ENCODE measurements around the gene DUSP16.
"Not testable (repeated sequence)": the region's sequence is repeated elsewhere in the genome, so short reads cannot be mapped to it uniquely, and the experiment has no call there.

Gene DUSP16

DNA sequence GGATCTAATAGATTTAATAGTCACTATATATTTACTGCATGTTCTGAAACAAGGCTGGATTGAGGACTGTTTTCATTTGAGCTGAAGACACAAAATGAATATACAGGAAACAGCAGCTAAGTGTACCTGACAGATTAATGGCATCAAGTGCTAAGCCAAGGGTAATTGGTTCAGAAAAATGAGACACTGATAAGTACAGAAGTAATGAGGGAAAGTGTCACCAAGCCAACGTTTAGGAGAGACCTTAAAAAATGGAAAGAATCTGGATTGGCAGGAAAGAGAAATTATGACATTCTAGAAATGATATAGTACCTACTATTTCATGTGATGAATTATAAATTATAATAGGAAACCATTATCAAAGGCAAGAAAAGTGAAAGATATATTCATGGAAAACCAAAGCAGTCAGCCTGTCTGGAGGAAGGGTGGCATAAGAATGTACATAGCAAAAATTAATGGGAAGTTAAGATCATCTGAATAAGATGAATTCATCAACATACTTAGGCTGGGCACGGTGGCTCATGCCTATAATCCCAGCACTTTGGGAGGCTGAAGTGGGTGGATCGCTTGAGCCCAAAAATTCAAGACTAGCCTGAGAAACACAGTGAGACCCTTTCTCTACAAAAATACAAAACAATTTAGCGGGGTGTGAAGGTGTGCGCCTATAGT lies 21.0 kb upstream of the DUSP16 start:
- no peak for DNase-seq (ENCODE audit: low spot score)

DNA sequence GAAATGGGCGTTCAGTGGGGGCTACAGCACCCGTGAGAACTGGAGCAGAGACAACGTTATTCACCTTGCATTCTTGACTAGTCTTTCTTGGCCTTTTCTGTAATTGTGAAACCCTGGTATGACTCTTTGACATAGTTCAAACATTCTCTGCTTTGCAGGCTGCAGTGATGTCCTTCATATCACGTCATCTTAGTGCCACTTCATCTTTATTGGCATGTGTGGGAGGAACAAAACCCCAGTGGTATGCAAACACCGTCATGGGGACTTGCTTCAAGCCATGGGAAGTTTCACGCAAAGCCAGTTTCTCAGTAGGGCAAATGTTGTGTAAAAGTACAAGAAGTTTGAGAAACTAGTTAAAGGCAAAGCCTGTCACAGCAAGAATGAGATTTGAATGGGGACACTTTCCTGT lies 20.2 kb upstream of the DUSP16 start:
- no peak for DNase-seq (ENCODE audit: low spot score)

DNA sequence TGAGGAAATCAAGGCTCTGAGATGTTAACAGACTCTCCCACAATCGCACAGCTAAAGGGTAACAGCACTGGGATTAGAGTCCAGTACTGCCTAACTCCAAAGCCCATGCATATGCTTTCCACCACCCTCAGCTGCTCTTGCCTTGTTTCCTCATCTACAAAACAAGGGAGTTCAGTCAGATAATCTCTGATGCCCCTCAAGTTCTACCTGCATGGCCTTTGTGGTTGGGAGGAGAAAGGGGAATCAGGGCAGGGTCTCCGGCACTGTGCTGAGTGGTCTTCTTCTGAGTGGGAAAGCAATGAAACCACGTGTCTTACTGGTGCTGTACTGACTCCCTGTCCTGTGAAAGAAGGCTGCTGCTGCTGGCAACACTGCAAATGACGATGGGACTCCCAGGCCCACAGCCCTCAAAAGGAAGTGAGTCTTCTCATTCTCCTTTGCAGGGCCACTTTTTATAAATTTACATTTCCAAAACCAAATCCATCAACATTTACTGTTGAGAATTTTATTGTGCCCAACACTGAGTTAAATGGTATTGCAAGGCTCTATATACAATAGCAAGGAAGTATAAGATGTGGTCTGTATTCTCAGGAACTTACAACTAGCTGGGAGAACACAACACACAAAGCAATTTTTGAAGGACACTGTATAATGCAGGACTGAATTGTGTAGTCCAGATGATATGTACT lies 19.7 kb upstream of the DUSP16 start:
- no peak for DNase-seq (ENCODE audit: low spot score)

DNA sequence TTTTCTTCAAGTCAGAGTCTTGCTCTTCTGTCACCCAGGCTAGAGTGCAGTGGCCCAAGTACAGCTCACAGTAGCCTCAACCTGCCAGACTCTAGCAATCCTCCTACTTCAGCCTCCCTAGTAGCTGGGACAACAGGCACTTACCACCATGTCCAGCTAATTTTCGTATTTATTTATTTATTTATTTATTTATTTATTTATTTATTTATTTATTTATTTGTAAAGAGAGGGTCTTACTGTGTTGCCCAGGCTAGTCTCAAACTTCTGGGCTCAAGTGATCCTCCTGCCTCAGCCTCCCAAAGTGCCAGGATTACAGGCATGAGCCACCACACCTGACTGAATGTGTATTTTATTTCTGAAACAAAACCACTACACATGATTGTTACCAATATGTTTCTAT lies 18.1 kb upstream of the DUSP16 start:
- not testable (repeated sequence) for DNase-seq (ENCODE audit: low spot score)

DNA sequence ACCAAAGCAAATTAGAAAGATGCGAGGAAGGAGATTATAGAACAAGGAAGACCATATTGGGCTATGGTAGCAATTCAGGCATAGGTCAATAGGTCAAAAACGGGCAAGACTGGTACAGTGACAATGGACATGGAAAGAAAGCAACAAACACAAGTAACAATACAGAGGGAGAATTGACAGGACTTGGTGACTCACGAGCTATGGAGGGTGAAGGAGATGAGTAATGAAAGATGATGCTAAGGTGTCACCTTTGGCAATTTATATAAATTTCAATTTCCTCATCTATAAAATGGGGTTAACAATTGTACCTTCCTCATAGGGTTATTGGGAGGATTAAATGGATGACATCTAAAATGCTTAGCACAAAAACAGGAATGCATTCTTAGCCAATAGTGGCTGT lies 15.1 kb upstream of the DUSP16 start:
- DNase-seq (ENCODE audit: low spot score) = no peak

DNA sequence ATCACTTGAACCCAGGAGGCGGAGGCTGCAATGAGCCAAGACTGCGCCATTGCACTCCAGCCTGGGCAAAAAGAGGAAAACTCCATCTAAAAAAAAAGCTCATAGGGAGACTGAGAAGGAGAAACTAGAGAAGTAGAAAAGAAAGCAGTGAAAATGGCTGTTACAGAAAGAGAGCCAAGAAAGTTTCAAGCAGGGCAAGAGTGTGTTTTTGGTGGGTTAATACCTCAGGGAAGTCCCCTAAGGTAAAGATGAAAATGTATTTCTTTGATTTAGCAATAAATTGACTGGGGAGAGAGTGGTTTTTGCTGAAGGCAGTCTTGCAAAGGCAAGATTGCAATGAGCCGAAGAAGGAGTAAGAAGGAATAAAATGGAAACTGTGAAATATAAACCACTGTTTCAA lies 10.0 kb upstream of the DUSP16 start:
- no peak for DNase-seq (ENCODE audit: low spot score)

DNA sequence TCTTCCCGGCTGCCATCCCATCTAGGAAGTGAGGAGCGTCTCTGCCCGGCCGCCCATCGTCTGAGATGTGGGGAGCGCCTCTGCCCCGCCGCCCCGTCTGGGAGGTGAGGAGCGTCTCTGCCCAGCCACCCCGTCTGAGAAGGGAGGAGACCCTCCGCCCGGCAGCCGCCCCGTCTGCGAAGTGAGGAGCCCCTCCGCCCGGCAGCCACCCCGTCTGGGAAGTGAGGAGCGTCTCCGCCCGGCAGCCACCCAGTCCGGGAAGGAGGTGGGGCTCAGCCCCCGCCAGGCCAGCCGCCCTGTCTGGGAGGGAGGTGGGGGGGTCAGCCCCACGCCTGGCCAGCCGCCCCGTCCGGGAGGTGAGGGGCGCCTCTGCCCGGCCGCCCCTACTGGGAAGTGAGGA lies 3.3 kb upstream of the DUSP16 start:
- DNase-seq (ENCODE audit: low spot score) = not testable (repeated sequence)

DNA sequence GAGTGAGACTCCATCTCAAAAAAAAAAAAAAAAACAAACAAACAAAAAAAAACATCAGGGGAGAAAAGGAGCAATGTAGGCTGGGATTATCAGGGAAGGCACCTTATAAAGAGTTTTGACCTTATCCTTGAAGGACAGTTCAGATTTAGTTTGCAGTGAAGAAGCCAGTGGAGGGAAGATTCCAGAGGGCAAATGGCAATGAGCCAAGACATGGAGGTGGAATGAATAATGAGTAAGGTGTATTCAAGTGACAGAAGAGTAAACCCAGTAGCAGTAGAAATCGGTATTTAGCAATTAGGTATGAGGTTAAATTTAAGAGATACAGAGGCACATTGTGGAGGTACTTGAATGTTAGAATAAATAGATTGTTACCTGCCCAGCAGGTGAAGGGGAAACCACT lies 2.2 kb upstream of the DUSP16 start:
- peak; percentile 25 for DNase-seq (ENCODE audit: low spot score)

DNA sequence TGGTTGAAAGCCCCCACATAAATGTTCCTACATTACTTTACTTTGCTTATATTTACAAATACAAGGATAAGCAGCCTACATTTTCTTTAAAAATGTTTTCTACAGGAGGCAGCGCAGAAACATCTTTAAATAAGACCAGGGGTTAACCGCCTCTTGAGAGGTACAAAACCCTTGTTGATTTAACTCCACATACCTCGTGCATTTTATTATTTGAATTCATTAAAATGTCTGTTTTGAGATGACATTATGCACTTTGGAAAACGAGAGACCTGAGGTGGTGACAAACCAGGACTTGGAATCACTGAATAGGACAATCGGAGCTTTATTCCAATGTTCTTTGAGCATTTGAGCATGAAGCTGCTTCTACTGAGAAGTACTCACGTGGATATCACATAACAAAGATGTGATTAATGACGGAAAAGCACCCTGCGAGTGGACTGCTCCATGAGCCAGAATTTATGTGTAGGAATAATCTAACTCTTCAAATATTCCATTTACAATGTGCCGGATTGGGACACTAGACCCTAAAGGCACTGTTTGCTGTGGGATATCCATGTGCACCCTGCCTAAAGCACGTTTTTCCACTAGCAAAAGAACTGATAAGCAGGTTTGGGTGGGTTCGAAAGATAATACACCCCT lies 746 bp upstream of the DUSP16 start:
- DNase-seq (ENCODE audit: low spot score) = peak; percentile 16

DNA sequence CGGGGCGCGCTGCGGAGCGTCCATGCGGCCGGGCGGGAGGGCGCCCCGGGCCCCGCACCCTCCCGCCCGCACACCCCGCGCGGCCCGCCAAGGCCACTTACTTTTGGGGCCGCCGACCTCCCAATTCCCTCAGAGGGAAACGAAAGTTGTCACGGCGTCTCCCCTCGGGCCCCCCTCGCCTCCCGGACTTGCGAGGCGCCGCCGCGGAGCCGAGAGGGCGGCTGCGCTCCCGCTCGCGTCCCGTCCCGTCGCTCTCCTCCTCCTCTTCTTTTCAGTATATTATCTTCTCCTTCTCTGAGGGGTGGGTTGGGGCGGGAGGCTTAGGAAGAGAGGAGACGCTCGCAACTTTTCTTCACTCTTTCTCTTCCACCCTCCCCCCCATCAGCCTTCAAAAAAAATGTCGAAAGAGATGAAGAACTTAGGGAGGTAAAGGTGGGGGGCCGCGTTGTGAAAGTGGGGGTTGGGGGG lies 613 bp downstream of the DUSP16 start:
- peak; percentile 32 for DNase-seq (ENCODE audit: low spot score)

DNA sequence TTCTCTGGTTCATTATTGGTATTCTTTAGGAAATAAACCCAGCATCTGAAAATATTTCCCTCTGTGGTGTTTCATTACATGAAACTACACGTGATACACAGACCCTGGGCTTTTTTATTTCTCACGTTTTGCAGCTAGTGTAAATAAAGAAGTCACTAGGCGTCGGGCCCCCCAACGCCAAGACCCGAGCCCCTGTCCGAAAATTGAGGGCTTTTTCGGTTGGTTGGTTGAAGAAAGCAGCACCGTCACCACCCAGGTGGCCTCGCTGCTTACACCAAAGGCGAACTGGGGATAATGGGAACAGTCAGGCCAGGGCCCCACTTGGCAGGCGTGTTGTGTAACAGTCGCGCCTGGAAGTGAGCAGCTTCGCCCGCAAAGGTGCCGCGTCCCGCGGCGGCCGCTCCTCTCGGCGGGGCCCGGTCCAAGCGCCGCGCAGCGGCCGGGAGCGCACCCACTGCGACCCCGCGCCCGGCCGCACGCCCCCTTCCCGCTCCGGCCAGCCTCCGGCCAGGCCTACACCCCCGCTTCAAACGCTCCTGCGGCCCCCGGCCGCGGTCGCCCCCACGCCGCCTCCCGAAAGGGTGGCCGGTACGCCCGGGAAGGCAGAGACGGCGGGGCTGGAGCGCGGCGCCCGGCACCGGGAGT lies 1.2 kb downstream of the DUSP16 start:
- peak; percentile 65 for DNase-seq (ENCODE audit: low spot score)

DNA sequence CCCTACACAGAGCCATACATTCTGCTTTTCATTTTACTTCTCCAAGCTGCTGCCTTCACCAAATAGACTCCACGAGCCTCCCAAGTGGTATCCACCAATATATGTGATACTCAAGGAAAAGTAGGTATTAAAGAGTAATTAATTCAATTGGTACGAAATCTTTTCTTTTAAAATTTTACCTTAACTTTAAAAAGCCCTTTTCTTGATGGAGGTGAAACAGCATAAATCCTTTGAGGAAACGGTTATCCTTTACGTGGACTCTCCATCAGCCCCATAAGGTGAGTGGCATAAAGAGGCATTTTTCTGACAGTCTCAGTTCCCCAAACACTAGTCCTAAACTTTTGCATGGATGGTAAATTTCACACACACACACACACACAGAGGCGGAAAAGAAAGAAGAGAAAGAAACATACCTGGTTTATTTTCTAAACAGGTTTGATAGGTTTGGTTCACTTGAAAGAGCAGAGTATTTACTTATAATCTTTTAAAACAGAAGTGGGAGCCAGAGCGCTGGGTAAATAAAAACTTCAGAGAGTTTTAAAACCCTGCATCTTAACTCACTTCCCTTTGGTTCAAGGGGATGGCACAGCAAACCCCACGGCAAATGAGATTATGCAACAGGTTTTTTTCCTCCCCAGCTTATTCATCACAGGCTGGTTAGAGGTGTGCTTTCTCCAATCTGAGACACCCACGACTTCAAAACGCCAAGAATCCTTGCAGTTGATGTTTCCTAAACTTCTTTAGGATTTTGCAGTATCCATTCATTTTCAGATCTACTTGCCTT lies 1.9 kb downstream of the DUSP16 start:
- DNase-seq (ENCODE audit: low spot score) = peak; percentile 80

DNA sequence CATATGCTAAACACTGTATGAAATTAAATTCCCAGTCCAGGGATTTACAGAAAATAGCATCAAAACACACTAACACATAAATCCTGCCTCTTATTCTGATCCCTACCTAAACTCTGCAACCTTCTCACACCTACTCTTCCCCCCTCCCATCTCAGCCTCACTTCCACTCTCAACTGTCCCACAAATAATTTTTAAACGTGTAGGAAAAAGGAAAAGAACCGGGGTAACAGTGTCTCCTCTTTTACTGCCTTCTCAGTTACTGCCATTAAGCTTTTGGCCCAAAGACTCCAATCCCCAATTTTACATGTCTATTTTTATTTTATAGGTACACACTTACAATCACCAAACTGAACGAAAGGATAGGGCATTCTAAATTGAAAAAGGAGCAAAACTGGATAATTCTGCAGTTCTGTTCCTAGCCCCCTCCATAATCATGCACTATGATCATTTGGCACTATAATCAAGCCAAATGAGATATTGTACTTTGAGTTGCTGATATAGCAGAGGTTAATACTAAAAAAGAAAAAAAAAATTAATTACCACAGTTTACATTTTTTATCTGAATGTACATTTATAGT lies 2.9 kb downstream of the DUSP16 start:
- no peak for DNase-seq (ENCODE audit: low spot score)

DNA sequence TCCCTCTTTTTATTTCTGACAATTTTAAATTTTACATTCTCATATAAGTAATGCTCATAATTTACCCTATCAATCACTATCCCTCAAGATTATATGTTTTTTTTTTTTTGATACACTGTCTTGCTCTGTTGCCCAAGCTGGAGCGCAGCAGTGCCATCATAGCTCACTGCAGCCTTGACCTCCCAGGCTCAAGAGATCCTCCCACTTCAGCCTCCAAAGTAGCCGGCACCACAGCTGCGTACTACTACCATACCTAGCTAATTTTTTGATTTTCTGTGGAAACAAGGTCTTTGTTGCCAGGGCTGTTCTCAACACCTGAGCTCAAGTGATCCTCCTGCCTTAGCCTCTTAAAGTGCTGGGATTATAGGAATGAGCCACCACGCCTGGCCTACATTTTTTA lies 4.4 kb downstream of the DUSP16 start:
- DNase-seq (ENCODE audit: low spot score) = no peak

DNA sequence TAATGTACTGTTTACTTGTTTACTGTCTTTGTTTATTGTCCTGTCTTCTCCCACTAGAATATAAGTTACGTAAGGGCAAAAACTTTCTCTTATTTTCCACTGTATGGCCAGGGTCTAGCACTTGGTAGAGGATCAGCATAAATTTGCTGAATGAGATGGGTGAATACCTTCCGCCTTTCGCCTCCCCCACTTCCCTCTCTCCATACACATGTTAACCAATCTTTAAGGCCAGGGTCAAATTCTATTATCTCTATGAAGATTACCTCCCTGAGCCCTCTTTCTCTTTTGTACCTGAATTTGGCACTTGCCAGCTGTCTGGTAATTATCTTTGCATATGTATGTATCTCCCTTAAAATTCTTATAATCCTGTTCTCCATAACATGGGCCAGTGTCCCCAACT lies 4.9 kb downstream of the DUSP16 start:
- DNase-seq (ENCODE audit: low spot score) = no peak

DNA sequence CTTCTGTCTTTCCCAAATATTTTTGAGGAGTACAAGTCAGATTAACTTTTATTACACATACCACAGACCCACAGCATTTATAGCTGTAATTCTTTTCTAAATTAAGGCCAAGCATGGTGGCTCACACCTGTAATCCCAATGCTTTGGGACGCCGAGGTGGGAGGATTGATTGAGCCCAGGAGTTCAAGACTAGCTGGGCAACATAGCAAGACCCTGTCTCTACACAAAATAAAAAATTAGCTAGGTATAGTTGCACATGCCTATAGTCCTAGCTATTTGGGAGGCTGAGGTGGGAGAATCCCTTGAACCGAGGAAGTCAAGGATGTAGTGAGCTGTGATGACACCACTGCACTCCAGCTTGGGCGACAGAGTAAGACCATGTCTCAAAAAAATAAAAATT lies 7.0 kb downstream of the DUSP16 start:
- DNase-seq (ENCODE audit: low spot score) = no peak

DNA sequence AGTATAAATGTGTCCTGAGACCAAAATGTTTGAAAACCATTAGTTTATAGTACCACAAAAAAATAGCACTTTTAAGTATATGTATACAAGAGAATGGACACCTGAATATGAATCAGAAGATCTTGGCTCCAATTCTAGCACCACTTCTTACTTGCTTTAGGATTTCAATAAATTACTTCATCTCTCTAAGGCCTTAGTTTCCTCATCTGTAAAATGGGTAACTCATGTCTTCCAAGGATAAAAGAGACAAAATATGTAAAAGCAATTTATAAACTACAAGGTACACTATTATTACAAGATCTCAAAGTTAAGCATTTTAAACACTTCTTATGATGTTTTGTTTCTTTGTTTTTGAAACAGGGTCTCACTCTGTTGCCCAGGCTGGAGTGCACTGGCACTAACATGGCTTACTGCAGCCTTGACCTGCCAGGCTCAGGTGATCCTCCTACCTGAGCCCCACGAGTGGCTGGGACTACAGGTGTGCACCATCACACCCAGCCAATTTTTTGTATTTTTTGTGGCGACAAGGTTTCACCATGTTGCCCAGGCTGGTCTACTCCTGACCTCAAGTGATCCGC lies 9.4 kb downstream of the DUSP16 start:
- no peak for DNase-seq (ENCODE audit: low spot score)

DNA sequence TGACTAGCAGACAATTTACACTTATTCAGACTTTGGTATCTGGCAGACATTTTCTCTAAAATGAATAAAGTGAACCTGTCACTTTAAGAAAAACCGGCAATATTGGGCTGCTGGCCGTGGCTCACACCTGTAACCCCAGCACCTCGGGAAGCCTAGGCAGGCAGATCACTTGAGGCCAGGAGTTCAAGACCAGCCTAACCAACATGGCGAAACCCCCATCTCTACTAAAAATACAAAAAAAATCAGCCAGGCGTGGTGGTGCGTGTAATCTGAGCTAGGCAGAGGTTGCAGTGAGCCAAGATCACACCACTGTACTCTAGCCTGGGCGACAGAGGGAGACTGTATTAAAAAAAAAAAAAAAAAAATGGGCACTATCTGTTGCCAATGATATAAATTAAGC lies 11.5 kb downstream of the DUSP16 start:
- DNase-seq (ENCODE audit: low spot score) = no peak

DNA sequence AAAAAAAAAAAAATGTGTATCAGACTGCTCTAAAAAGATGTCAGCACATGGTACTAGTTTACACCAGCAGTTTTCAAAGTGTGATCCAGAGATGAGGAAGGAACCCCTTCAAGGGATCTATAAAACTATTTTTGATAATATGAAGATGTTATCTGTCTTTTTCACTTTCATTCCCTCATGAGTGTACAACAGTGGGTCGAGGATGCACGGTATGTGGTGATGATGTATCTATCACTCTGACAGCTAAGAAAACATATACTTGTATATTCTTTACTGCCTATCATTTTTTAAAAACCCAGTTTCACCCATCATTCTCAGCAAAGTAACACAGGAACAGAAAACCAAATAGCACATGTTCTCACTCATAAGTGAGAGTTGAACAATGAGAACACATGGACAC lies 12.4 kb downstream of the DUSP16 start:
- DNase-seq (ENCODE audit: low spot score) = no peak

DNA sequence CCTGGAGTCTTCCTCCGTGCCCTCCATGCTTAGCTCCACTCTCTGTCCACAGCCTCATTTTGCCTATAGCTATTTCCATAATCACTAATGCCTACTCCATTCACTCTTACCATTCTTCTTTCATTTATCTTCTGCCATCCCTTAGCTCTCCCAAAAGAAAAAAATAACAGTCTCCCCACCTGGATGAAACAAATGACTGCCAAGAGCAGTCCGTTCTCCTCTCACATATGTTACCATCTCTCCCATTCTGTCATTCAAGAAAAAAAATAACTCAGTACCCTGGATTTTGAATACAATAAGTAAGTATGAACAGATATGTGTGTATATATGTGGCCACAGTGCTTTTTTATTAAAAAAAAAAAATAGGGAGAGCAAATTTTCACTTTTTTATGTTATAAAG lies 13.2 kb downstream of the DUSP16 start:
- no peak for DNase-seq (ENCODE audit: low spot score)

DNA sequence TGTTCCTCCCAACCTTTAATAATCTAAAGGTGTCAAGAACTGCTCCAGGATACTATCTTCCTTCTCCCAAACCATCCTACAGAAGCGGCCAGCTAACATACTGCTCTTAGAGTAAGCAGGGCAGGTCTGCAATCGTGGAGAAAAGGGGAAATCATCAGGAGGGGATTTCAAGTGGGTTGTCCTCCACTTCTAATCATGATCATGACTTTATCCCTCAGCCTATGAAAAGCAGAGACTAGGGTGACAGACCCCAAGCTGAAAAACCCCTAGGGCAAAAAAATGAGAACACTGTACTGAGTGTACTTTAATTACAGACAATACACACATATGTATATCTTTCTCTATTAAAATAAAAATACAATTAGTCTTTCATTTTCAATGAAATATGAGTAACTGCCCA lies 13.9 kb downstream of the DUSP16 start:
- no peak for DNase-seq (ENCODE audit: low spot score)

Data from LoVo (cell line).